A549 (cell line): ENCODE results near the gene SGCD.

Experiments
- CTCF ChIP-seq: fragments of >200 bp; sonication (Bioruptor Twin); formaldehyde crosslinking; IDR thresholded peaks from 3 replicates; pipeline ENCODE4 v1.5.1; 2016
- HMGXB4 ChIP-seq: fragments of 250-450 bp; sonication (Bioruptor Pico); IDR thresholded peaks from 2 replicates; pipeline ENCODE4 v1.5.0; 2021; ENCODE audit warnings: mild to moderate bottlenecking, moderate library complexity, borderline replicate concordance
- MAZ ChIP-seq: fragments of 150-350 bp; IDR thresholded peaks from 2 replicates; pipeline ENCODE4 v1.6.1; 2014; ENCODE audit warnings: antibody characterized with exemption, low read depth, low read length, borderline replicate concordance
- POLR2A ChIP-seq: IDR thresholded peaks from 2 replicates; pipeline ENCODE4 v1.6.1; 2012; ENCODE audit warnings: mild to moderate bottlenecking, low read length
- RAD21 ChIP-seq, 2 experiments: fragments of >200 bp in 1 of 2; sonication (Bioruptor Twin) in 1 of 2; formaldehyde crosslinking in 1 of 2; IDR thresholded peaks in 1 of 2; conservative IDR thresholded peaks in 1 of 2; 2 replicates in 1 of 2; 3 replicates in 1 of 2; pipeline ENCODE4 v1.6.1; 2012 to 2018; ENCODE audit warnings: inconsistent platforms in 1 of 2

- TF ChIP-seq RAD21 (conservative IDR thresholded peaks at IDR 0.05 in 1 of 2, IDR thresholded peaks at IDR 0.05 in 1 of 2) (no peak), HMGXB4 (CRISPR knock-in tag) (no peak), CTCF (no peak), POLR2A (no peak), MAZ (no peak)
Measured at GRCh38 chr5:156798201-156798600, 471.2 kb downstream of the SGCD start.
